ENCODE results near the gene SORBS2.

- TF ChIP-seq EZH2 (IDR thresholded peaks at IDR 0.05; ENCODE audit: borderline replicate concordance, insufficient read depth, low read depth, low read length, poor library complexity, severe bottlenecking), result no peak
- TF ChIP-seq, protein P1, sequence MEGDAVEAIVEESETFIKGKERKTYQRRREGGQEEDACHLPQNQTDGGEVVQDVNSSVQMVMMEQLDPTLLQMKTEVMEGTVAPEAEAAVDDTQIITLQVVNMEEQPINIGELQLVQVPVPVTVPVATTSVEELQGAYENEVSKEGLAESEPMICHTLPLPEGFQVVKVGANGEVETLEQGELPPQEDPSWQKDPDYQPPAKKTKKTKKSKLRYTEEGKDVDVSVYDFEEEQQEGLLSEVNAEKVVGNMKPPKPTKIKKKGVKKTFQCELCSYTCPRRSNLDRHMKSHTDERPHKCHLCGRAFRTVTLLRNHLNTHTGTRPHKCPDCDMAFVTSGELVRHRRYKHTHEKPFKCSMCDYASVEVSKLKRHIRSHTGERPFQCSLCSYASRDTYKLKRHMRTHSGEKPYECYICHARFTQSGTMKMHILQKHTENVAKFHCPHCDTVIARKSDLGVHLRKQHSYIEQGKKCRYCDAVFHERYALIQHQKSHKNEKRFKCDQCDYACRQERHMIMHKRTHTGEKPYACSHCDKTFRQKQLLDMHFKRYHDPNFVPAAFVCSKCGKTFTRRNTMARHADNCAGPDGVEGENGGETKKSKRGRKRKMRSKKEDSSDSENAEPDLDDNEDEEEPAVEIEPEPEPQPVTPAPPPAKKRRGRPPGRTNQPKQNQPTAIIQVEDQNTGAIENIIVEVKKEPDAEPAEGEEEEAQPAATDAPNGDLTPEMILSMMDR (IDR thresholded peaks at IDR 0.05), result no peak
Observed at GRCh38 chr4:185717377-185717741, 94.6 kb downstream of the SORBS2 start.
